IPS-20b (cell line): Measurements from ENCODE around the gene THRA.

ENCODE experiments used
- H3K27ac ChIP-seq: one replicate; pipeline ENCODE4 v1.5.1; 2013; ENCODE audit warnings: low read length
- H3K27me3 ChIP-seq: 2 replicates; pipeline ENCODE4 v1.6.1; 2013; ENCODE audit warnings: mild to moderate bottlenecking, low read length, inconsistent platforms; ENCODE audit not compliant: insufficient read depth
- H3K36me3 ChIP-seq: 2 replicates; pipeline ENCODE4 v1.6.1; 2013; ENCODE audit warnings: low read depth, mild to moderate bottlenecking, inconsistent platforms, low read length, moderate library complexity; ENCODE audit not compliant: insufficient read depth
- H3K4me1 ChIP-seq: 2 replicates; pipeline ENCODE4 v1.6.1; 2013; ENCODE audit warnings: mild to moderate bottlenecking, control low read depth, inconsistent platforms, low read length, moderate library complexity; ENCODE audit not compliant: insufficient read depth
- H3K4me3 ChIP-seq: 2 replicates; pipeline ENCODE4 v1.5.1; 2013; ENCODE audit warnings: mild to moderate bottlenecking, low read length, inconsistent platforms
- H3K9ac ChIP-seq: 2 replicates; pipeline ENCODE4 v1.6.1; 2013; ENCODE audit warnings: low read depth, mild to moderate bottlenecking, inconsistent platforms, low read length, moderate library complexity
- H3K9me3 ChIP-seq: 2 replicates; pipeline ENCODE4 v1.6.1; 2013; ENCODE audit warnings: mild to moderate bottlenecking, low read depth, low read length, inconsistent platforms; ENCODE audit not compliant: insufficient read depth

The THRA gene

DNA sequence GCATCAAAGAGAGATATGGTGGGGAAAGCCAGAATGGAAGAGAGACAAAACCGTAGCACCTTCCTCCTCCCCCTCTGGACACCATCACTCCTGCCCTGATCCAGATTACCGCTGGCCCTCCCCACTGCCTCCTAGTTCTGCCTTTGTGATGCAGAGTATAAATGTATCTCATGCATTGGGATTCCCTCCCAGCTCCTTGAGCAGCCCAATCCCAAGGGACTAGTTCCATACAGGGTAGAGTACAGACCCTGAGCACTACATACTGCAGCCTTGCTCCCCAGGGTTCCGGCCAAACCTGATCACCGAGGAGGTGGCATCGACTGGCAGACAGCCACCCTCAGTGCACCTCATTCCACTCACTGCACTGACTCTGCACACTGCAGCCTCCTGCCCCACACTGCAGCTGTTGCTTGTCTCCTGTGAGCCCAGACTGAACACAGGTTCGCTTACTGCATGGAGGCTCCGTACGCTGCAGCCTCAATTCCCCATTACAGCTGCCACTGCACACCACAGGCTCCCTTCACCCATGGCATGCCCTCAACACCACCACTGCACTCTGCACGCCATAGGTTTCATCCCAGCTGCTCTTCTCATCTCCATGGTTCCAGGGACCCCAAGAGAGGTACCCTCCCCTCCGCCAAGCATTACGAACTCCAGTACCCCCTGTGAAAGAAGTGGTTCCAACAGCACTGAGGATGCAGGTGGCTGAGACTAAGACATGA, 1.7 kb upstream of the THRA start:
- Histone ChIP-seq H3K9me3 (no peaks in the 10 kb centered on the region), H3K4me3 (no peak overlapping the region), H3K27ac (no peak overlapping the region), H3K9ac (no peak overlapping the region), H3K36me3 (no peaks in the 10 kb centered on the region), H3K4me1 (peaks cover 30% of the 10 kb centered on the region; the same call in 1 of the 2 replicates), H3K27me3 (peaks cover 32% of the 10 kb centered on the region)

DNA sequence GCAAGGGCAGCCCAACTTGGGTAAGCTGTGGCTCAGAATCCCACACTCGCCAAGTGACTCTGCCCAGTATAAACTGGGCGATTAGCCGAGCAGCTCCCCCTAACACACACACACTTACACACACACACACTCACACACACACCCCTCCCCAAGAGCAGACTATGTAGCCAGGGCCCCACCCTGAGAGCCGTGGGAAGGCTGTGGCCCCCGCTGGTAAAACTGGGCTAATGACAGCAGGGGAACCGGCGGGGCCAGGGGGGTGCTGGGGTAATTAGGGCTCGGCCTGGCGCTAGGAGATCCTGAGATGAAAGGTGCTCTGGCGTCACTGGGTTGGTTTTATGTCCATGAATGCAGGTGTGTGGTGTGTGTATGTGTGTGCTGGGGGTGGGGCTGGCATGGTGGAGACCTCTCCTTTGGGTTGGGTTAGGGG, 1.1 kb upstream of the THRA start:
- Histone ChIP-seq H3K27ac (no peak overlapping the region), H3K9ac (no peak overlapping the region), H3K4me3 (peak overlapping the region; percentile 66; the same call in 1 of the 2 replicates), H3K4me1 (peaks cover 30% of the 10 kb centered on the region; the same call in 1 of the 2 replicates), H3K27me3 (peaks cover 32% of the 10 kb centered on the region), H3K9me3 (no peaks in the 10 kb centered on the region), H3K36me3 (no peaks in the 10 kb centered on the region)

DNA sequence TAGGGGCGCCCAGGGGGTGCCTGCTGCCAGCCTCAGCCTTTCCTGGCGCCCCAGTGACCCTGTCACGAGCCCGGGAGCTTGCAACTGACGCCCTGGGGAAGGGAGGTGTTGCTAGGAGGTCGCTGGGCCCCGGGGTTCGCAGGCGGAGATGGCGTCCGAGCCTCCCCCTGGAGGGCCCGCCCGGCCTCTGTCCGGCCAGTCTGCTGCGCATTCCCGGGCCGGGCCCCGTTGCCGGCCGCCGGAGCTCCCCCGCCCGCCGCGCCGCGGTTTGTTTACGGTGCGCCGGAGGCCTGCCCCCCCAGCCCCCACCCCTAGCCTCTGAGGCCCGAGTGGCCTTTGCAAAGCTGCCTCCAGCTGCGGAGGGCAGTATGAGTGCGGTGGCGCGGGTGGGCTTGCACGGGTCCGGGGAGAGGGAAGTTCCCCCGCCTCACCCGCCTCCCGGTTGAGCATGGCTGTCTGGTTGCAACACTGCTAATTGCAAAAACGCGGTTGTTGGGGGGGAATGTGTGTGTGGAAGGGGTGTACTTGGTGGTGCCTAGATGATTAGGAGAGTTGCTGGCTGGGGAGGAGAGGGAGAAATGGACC, 514 bp downstream of the THRA start:
- peak overlapping the region; percentile 71 for H3K9ac ChIP-seq
- H3K4me1 ChIP-seq: peaks cover 32% of the 10 kb centered on the region; the same call in 1 of the 2 replicates
- H3K27ac ChIP-seq: no peak overlapping the region
- peak overlapping the region; percentile 85 for H3K4me3 ChIP-seq
- H3K36me3 ChIP-seq: no peaks in the 10 kb centered on the region
- peaks cover 32% of the 10 kb centered on the region for H3K27me3 ChIP-seq
- no peaks in the 10 kb centered on the region for H3K9me3 ChIP-seq

DNA sequence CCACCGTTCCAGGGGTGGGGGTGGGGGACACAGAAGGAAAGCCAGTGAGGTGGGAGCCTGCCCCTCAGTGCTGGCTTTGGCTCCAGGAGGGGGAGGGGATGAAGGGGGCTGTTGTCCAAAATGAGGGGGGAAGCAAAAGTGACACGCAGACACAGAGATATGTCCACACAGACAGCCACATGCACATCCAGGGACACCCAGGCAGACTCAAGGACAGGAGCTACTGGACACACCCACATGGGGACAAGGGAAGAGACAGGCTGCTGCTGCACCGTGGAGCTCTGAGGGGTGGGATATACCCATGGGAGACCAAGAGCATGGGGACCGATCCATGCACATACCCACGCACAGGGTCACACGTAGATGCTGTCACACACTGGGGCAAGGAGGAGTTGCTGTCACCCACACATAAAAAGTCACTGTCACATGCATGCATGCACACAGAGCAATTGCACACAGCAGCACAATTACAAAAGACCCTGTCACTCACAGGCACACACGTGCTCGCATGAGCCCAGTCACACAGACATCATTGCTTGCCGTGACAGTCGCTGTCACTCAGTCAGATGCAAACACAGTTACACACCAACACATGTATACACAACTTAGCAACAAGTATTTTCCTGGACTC, 1.3 kb downstream of the THRA start:
- Histone ChIP-seq H3K4me3 (peak overlapping the region; percentile 85), H3K27ac (no peak overlapping the region), H3K27me3 (peaks cover 32% of the 10 kb centered on the region), H3K9me3 (no peaks in the 10 kb centered on the region), H3K4me1 (peaks cover 37% of the 10 kb centered on the region; the same call in 1 of the 2 replicates), H3K9ac (peak overlapping the region; percentile 71; the same call in 1 of the 2 replicates), H3K36me3 (no peaks in the 10 kb centered on the region)

DNA sequence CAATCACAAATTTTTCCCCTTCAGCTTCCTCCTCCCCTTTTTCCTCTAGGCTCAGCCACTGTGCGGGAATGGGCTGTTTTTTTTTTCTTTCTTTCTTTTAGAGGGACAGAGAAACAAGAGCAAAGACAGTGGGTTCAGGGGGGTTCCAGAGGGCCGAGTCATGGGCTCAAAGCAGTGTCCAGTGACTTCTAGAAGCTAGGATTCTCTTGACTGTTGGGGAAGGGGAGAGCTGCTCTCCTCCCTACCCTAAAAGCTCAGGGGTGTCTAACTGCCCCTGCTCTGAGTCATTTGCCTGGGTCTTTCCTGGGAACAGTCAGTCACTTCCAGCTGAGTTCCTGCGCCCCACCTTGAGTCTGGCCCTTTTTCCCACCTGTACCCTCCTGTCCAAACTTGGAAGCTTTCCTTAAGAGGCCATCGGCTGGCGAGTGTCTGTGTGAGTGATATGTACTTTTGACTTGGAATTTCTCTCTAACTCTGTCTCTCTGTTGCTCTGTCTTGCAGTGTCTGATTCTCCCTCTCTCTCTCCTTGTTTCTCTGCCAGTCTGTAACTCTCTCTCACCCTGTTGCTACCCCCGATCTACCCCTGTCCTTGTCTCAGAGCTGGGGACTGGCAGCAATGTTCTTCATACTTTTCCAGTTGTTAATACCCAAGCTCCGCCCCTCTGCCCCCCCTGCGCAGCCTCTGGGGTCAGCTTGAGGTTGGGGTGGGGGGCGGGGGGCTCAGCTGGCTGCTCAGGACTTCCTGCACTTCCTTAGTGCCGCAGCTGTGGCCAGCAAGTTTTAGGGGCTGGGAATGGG, 2.4 kb downstream of the THRA start:
- Histone ChIP-seq H3K4me1 (peaks cover 48% of the 10 kb centered on the region; the same call in 1 of the 2 replicates), H3K4me3 (peak overlapping the region; percentile 29; the same call in 1 of the 2 replicates), H3K9ac (peak overlapping the region; percentile 27; the same call in 1 of the 2 replicates), H3K9me3 (no peaks in the 10 kb centered on the region), H3K36me3 (no peaks in the 10 kb centered on the region), H3K27me3 (peaks cover 32% of the 10 kb centered on the region), H3K27ac (no peak overlapping the region)

DNA sequence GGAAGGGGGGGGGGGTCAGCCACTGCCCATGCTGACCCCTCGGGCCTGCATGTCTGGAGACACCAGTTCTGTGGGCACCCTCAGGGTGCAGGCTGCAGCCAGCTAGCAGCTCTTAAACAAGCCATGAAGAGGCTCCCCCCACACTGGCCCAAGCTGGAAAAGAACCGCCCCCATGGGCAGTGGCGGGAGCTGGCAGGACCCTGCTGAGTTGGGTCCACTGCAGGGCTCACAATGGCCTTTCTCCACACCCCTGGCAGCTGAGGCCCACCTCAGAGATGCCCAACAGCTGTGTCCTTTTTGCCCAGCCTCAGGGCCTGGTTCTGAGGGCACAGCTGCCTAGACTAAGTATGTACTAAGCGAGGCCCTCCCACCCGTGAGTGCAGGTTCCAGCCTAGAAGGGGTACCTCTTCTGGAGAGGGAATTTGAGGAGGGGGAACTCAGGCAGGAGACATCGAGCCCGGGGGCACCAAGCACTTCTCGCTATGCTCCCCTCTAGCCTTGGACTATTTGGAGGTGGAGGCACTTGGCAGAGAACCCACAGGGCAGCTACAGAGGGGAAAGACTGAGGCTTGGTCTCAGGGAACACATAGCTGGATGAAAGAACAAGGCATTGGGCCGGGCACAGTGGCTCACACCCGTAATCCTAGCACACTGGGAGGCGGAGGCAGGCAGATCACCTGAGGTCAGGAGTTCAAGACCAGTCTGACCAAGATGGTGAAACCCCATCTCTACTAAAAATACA, 3.2 kb downstream of the THRA start:
- peaks cover 31% of the 10 kb centered on the region for H3K27me3 ChIP-seq
- no peaks in the 10 kb centered on the region for H3K36me3 ChIP-seq
- H3K4me3 ChIP-seq: no peak overlapping the region
- no peak overlapping the region for H3K9ac ChIP-seq
- H3K27ac ChIP-seq: no peak overlapping the region
- no peaks in the 10 kb centered on the region for H3K9me3 ChIP-seq
- H3K4me1 ChIP-seq: peaks cover 48% of the 10 kb centered on the region; the same call in 1 of the 2 replicates

DNA sequence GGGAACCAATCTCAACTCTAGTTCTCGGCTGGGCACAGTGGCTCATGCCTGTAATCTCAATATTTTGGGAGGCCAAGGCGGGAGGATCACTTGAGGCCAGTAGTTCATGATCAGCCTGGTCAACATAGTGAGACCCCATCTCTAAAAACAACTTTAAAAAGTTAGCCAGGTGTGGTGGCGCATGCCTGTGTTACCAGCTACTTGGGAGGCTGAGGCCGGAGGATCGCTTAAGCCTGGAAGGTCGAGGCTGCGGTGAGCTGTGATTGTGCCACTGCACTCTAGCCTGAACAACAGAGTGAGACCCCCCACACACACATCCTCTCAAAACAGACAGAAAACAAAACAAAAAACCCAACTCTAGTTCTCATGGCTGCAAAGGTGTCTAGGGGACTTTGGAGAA, 4.9 kb downstream of the THRA start:
- peaks cover 44% of the 10 kb centered on the region; the same call in 1 of the 2 replicates for H3K4me1 ChIP-seq
- no peaks in the 10 kb centered on the region for H3K9me3 ChIP-seq
- peaks cover 17% of the 10 kb centered on the region for H3K27me3 ChIP-seq
- H3K27ac ChIP-seq: no peak overlapping the region
- no peak overlapping the region for H3K4me3 ChIP-seq
- H3K9ac ChIP-seq: no peak overlapping the region
- no peaks in the 10 kb centered on the region for H3K36me3 ChIP-seq

DNA sequence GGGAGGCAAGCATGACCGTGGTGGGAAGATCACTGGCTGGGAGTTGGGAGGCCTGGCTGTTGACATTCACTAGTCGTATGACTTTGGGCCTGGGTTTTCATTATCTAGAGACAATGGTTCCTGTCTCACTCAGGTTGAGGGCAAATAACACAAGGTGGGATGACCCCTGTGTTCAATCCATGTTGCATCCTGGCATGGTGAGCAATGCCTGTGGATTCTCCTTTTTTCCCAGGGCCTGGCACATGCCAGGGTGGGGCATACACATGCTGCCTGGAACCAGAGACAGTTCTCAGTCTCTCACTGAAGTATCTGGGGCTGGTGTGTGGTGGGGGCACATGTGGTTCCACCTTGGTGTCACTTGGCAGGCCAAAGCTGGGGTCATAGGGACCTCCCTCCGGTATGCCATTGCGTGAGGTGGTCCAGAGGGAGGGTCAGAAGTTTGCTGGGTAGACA, 5.4 kb downstream of the THRA start:
- peaks cover 44% of the 10 kb centered on the region; the same call in 1 of the 2 replicates for H3K4me1 ChIP-seq
- 0 out of 2 replicates have a peak overlapping the region, but pooled peaks have one; percentile 53 for H3K4me3 ChIP-seq
- no peaks in the 10 kb centered on the region for H3K36me3 ChIP-seq
- peaks cover 17% of the 10 kb centered on the region for H3K27me3 ChIP-seq
- no peaks in the 10 kb centered on the region for H3K9me3 ChIP-seq
- H3K9ac ChIP-seq: no peak overlapping the region
- no peak overlapping the region for H3K27ac ChIP-seq

DNA sequence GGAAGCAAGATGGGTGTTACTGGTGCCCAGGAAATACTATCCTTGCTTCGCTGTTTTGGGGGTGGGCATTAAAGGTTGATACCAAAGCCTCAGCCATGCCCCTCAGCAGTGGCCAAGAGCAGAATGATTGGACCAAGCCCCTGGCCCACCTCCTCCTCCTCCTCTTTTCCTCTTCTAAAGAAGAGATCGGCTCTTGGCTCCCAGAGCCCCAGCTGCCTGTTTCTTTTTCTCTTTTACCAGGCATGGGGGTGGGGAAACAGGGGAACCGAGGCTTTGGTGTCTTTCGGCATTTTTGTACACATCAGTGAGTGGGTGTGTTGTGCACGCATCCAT, 5.8 kb downstream of the THRA start:
- H3K27ac ChIP-seq: no peak overlapping the region
- H3K9me3 ChIP-seq: no peaks in the 10 kb centered on the region
- H3K4me3 ChIP-seq: peak overlapping the region; percentile 53
- H3K27me3 ChIP-seq: peaks cover 15% of the 10 kb centered on the region
- no peaks in the 10 kb centered on the region for H3K36me3 ChIP-seq
- H3K9ac ChIP-seq: peak overlapping the region; percentile 35; the same call in 1 of the 2 replicates
- peaks cover 43% of the 10 kb centered on the region; the same call in 1 of the 2 replicates for H3K4me1 ChIP-seq

DNA sequence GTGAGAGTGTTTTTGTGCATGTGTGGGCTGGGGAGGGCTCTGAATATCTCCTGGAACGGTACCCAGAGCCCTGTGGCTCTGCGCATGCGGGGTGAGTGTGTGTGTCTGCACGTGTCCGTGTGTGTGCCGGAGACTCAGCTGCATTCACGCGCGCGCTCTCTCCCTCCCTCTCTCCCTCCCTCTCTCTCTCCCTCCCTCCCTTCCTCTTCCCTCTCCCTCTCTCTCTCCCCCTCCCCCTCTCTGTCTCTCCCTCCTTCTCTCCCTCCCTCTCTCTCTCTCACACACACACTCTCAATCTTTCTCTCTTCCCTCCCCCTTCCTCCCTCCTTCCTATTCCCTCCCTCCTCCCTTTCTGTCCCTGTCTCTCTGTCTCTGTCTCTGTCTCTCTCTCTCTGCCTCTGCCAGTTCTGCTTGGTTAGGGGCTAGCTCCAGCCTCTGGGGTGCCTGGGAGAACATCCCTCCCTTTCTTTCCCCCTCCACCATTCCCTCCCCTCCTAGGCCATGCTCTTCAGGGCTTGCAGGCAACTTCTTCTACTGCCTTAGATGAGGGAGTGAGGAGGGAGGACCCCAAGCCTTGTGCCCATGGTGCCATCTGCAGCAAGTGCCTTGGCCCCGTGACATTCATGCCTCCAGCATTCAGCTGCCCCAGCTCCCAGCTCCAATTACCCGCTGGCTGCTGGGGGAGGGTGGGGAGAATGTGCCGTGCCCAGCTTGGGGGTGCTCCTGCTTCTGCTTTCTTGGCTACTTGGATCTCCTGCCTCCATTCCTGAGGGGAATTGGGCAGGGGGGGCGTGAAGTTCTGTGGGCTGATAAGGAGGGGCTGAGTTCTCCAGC, 6.4 kb downstream of the THRA start:
- Histone ChIP-seq H3K9ac (peak overlapping the region; percentile 35; the same call in 1 of the 2 replicates), H3K4me1 (peaks cover 37% of the 10 kb centered on the region; the same call in 1 of the 2 replicates), H3K9me3 (no peaks in the 10 kb centered on the region), H3K27ac (no peak overlapping the region), H3K4me3 (peak overlapping the region; percentile 53), H3K27me3 (peaks cover 9% of the 10 kb centered on the region), H3K36me3 (no peaks in the 10 kb centered on the region)
